Cortex of kidney (tissue), 1 donor: ENCODE data around the gene OR11H7.
"Not testable (repeated sequence)": the region's sequence is repeated elsewhere in the genome, so short reads cannot be mapped to it uniquely, and the experiment has no call there.

ENCODE experiments used
- DNase-seq: peaks from one replicate; lab custom pipeline; 2025; lab: John Stamatoyannopoulos, UW

OR11H7 gene

GRCh38 chr14:20278414-20278813 is 49.6 kb downstream of the OR11H7 start:
- no peak for DNase-seq

GRCh38 chr14:20280265-20280664 is 51.5 kb downstream of the OR11H7 start:
- not testable (repeated sequence) for DNase-seq
